GM03348 (cell line): Measurements from ENCODE around the gene SKA3.
"Not testable (repeated sequence)": the region's sequence is repeated elsewhere in the genome, so short reads cannot be mapped to it uniquely, and the experiment has no call there.

ENCODE experiments used
- DNase-seq: peaks from one replicate; pipeline ENCODE4 v3.0.0; 2012; ENCODE audit warnings: low spot score

Gene SKA3

DNA sequence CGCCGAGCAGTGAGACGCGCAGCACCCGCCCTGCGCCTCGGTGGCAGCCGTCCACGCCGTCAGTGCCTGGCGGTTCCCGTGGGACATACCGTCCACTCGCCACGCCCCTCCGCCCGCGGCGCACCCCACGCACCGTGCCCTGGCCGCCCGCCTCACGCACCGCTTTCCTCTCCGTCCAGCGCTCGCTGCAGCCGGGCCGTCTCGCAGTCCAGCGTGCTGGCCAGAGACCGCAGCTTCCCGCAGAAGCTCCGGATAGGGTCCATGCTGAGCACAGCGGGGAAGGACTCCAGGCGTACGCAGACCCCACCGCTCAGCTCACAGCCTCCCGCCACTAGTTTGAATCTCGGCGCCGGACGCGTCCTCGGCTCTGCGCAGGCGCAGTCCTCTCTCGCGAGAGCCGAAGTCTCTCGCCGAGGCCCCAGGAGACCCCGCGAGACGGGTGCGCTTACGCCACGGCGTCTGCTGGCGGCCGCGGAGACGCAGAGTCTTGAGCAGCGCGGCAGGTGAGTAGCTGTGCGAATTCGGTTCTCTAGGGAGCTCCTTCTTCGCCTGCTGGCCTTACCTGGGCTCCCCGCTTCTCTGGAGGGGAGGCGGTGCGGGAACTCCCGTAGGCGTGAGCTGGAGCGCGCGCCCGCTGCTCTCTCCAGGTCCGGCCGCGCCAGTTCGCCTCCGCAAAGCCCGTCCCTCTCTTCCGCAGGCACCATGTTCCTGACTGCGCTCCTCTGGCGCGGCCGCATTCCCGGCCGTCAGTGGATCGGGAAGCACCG is at the start of gene SKA3, which contains the start of gene MRPL57:
Gene SKA3, minus strand, starts transcription at position 338 of the 767 bp plus-strand sequence. Its CDS starts 75 bp downstream, at position 263.
Gene MRPL57, plus strand, starts transcription at position 444 of the 767 bp plus-strand sequence. Its CDS starts 259 bp downstream, at position 703.
- peak; percentile 99 for DNase-seq

DNA sequence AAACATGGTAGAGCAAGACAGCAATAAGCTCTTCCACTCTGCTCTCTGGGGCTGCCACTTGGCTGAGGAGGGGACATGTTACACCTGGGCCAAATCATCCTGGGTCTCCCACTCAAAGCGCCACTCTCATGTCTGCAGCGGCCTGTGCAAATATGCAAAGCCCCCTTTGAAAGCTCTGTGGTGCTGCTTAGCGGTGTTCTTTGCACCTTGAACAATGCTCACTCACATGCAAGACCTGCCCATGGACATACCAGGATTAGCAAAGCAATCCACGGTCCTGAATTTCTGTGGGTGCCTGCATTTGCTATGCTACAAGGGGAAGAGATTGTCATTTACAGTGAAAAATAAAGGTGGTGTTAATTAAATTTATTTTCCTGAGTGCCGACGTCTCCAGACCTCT is 48.7 kb upstream of the SKA3 start:
- DNase-seq = no peak

DNA sequence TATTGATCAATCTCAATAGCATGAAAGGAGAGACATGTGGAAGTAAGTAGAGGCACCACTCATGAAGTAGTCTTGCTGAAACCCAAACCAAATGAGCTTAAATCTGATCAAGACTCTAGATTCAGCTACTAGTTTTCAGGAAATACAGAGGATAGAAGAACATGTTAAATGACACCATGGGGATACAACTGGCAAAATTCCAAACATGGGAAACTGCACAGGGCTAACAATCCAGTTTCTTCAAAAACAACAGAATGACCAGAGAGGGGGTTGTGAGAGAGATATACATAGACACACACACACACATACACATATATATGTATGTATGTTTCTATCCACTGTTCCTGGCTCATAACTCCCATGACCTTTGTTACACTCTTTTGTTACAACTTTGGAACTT is 44.9 kb upstream of the SKA3 start:
- DNase-seq = no peak

- not testable (repeated sequence) for DNase-seq
These were observed 43.4 kb upstream of the SKA3 start for GRCh38 chr13:21219716-21220115.

DNA sequence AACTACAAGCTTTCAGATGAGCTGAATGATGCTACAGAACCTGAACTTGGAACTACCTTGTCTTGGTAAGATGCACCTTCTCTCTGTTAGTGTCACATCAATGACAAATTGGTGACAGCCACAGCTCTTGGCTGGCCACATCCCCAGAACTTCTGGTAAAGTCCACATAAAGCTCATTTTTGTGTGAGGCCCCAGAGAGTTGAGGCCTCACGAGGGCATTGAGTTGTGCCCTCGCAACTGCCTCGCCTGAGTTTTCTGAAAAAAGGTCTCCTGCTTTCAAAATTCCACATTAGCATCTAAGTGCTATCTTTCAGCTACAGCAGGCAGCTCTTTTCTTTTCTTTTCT is 42.7 kb upstream of the SKA3 start:
- DNase-seq = no peak

- DNase-seq = no peak
These were observed 42.1 kb upstream of the SKA3 start for GRCh38 chr13:21218351-21219035.

GRCh38 chr13:21216332-21216731 is 40.0 kb upstream of the SKA3 start:
- DNase-seq = no peak

DNA sequence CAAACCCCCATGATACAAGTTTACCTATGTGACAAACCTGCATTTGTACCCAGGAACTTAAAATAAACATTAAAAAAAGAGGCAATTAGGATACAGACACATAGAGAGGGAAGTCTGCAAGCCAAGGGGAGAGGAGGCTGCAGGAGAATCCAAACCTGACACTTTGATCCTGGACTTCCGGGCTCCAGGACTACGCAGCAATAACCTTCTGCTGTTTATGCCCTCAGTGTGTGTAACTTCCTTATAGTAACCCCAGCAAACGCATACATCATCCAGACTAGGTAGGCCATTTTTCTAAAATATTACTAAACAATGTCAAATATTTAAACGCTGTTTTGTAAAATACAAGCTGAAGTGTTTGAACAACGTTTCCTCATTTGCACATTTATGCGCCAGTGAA is 39.1 kb upstream of the SKA3 start:
- not testable (repeated sequence) for DNase-seq

GRCh38 chr13:21212138-21212775 is 35.9 kb upstream of the SKA3 start:
- no peak for DNase-seq

GRCh38 chr13:21208652-21209154 is 32.4 kb upstream of the SKA3 start:
- no peak for DNase-seq

GRCh38 chr13:21202767-21203531 is 26.6 kb upstream of the SKA3 start:
- no peak for DNase-seq

GRCh38 chr13:21201456-21202190 is 25.3 kb upstream of the SKA3 start:
- DNase-seq = not testable (repeated sequence)

DNA sequence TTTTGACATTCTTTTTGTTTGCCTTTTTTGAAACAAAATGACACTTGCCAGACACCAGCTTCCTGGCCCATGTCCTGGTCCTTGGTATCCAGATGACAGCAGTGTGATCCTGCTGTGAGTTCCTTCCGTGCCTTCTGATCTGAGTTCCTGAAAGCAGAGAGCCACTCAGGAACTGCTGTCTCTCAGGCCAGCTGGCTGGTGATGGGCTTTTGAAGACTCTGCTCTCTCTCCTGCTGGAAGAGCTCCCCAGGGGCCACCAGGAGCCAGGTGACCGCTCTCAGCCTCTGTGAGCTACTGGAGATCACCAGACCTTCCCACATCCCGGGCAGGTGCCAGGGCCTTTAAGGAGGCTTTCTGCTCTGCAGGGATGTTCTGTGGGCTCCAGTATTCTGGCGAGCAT is 22.0 kb upstream of the SKA3 start:
- DNase-seq = not testable (repeated sequence)

GRCh38 chr13:21197606-21198225 is 21.4 kb upstream of the SKA3 start:
- DNase-seq = not testable (repeated sequence)

DNA sequence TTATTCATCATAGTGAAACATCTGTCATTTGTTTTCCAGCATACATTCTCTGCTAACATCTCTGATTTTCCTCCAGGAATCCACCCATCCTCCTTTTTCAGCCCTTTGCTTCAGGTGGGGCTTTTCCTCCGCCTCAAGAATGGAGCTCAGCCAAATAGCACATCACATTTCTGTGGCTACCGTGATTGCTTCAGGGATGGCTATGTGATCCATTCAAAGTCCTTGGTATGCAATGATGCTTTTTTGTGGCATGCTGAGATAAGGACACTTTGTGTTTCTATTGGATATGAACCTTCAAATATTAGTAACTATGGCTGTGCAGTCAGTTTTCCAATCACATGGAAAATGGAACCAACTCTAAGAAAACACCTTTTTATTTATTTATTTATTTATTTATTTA is 18.4 kb upstream of the SKA3 start:
- not testable (repeated sequence) for DNase-seq

DNA sequence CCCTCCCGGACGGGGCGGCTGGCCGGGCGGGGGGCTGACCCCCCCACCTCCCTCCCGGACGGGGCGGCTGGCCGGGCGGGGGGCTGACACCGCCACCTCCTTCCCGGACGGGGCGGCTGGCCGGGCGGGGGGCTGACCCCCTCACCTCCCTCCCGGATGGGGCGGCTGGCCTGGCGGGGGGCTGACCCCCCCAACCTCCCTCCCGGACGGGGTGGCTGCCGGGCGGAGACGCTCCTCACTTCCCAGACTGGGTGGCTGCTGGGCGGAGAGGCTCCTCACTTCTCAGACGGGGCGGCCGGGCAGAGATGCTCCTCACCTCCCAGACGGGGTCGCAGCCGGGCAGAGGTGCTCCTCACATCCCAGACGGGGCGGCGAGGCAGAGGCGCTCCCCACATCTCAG is 10.1 kb upstream of the SKA3 start:
- not testable (repeated sequence) for DNase-seq

DNA sequence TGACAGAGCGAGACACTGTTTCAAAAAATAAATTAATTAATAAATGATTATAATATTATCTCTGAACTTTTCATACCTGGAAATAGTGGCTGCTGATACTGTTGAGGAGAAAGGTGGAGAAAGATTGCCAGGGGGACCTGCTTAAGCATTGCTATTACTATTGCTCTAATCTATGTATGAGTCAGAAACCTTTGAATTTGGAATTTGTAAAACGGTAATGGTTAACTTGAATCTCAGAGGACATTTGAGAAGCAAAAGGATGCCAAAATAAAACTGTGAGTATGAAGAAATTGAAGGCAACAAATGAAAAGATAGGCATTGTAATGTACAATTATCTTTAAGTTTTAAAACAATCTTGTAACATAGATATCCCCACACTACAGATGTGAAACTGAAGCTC is 5.3 kb upstream of the SKA3 start:
- no peak for DNase-seq

- DNase-seq = no peak
These were observed 581 bp upstream of the SKA3 start for GRCh38 chr13:21176982-21177284.

DNA sequence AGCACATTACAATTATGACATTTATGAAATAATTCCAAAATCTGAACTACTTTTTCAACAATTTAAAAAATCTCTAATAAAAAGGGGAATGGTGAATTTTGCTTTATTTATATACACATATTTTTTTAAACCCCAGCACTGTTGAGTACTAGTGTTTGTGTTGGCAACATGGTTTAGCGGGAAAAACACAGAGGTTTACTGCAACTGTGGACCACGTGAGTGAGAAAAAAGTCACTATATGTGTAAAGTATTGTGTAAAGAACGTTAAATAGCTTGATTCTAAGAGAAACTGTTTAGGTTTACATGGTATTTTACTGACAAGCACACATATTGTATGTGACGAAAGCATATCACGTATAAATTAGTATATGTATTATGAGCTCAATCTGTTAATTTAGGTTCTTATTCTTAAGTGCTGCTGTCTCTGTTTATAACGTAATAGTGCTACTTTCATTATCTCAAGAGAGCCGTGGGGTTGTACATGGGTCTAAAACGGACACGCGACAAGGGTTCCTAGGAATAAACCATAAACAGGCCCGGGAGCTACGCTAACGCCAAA is 617 bp downstream of the SKA3 start:
- no peak for DNase-seq

- not testable (repeated sequence) for DNase-seq
These were observed 2.6 kb downstream of the SKA3 start for GRCh38 chr13:21173767-21174166.

DNA sequence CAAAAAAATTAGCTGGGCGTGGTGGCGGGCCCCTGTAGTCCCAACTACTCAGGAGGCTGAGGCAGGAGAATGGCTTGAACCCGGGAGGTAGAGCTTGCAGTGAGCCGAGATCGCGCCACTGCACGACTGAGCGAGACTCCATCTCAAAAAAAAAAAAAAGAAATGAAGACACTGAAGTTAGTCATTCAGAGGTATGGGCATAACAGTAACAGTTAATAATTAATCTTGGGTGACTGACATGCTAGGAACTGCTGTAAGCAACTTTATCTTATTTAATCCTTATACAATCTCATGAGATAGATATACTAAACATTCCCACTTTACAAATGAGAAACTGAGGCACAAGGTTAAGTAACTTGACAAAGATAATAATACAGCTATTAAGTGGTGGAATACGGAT is 4.9 kb downstream of the SKA3 start:
- DNase-seq = no peak
